Activated T-cell treated with anti-CD3 and anti-CD28 coated beads, Interleukin-2, amount 50 U/mL, for 4 hours (primary cell): ENCODE results near the gene DND1. TPM values are rescaled to one million over a fixed set of nuclear protein-coding genes. Genes with fewer than 3 reads are reported as not detected.
"Not testable (repeated sequence)": the region's sequence is repeated elsewhere in the genome, so short reads cannot be mapped to it uniquely, and the experiment has no call there.

Experiments
- ATAC-seq, 2 donors: fragments of 200-7000 bp; cut with Tn5 transposase; one replicate each; pipeline ENCODE4 v1.10.0; 2021
- DNase-seq: peaks from one replicate; pipeline ENCODE4 v3.0.0-alpha.2; 2020
- H3K27me3 Mint-ChIP-seq: one replicate; pipeline ENCODE4 v1.8.0; 2021; ENCODE audit warnings: low read depth, mixed read lengths
- H3K36me3 Mint-ChIP-seq: one replicate; pipeline ENCODE4 v1.8.0; 2022; ENCODE audit warnings: mixed read lengths; ENCODE audit not compliant: insufficient read depth
- H3K4me1 Mint-ChIP-seq: one replicate; pipeline ENCODE4 v1.8.0; 2021; ENCODE audit warnings: low read depth, mixed read lengths
- H3K4me3 Mint-ChIP-seq: one replicate; pipeline ENCODE4 v1.8.0; 2021; ENCODE audit warnings: mild to moderate bottlenecking, moderate library complexity, mixed read lengths
- H3K9me3 Mint-ChIP-seq: one replicate; pipeline ENCODE4 v1.8.0; 2021; ENCODE audit warnings: mixed read lengths
- total RNA-seq, 3 donors: library from RNA; stranded (reverse); gene quantifications; one replicate each; pipeline ENCODE4 v1.2.1, GENCODE V29; 2021

DND1 gene
- total RNA-seq, result 1 to 10 TPM; 3.1 to 5.6 (median 4.5) TPM

DNA sequence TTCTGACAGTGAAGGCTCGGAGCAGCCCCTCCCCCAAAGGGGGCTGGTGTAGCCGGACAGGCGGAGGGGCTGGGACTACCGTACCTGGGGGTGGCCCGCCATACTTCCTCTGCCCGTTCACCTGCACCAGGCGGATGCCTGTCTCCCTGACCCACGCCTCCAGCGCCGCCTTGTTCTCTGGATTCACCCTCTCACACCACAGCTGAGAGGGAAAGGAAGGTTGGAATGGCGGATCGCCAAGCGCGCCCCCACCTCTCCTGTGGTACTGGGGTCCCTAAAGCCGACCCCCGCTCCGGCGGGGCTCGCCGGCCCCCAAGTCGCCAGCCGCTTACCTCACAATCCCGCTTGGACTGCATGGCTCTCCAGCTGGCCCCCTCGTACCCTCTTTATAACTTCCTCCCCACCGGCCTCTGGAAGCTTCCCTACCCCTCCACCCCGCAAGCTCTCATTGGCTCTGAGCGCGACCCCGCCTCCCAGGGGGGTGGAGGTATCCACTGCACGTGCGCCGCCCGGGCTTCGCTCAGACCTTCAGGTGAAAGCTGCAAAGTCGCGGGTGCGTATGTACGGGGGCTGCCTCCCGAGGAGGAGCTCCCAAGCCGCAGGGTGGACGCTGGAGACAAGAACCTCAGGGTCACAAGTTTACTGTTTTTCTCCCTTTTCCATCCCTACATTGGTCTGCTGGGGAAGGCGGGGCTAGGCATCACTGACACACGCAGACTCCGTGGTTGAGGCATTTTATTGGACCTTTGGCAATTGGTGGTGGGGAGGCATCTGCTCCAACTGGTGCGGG is at the start of gene DND1:
DND1 (minus strand) TSS at position 390 of the 790 bp plus-strand sequence; CDS start at position 356, 34 bp downstream.
- Mint-ChIP-seq H3K36me3 (peaks cover 52% of the 10 kb centered on the region), H3K4me3 (no peak within 1 kb of the TSS), H3K27me3 (no peaks in the 10 kb centered on the region), H3K9me3 (no peaks in the 10 kb centered on the region), H3K4me1 (no peaks in the 10 kb centered on the region)
- no peak for ATAC-seq
- no peak for DNase-seq

DNA sequence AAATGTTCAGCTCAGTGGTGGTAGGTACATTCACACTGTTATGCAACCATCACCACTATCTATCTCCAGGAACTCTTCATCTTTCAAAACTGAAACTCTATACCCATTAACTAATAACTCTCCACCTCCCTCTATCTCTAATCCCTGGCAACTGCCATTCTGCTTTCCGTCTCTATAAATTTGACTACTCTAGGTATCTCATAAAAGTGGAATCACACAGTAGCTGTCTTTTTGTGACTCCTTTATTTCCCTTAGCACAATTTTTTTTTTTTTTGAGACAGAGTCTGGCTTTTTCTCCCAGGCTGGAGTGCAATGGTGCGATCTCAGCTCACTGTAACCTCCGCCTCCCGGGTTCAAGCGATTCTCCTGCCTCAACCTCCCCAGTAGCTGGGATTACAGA is 48.0 kb upstream of the DND1 start:
- H3K9me3 Mint-ChIP-seq, H3K4me1 Mint-ChIP-seq, ATAC-seq, DNase-seq, H3K36me3 Mint-ChIP-seq, H3K4me3 Mint-ChIP-seq: not testable (repeated sequence)
- H3K27me3 Mint-ChIP-seq, result peaks cover 15% of the 10 kb centered on the region

DNA sequence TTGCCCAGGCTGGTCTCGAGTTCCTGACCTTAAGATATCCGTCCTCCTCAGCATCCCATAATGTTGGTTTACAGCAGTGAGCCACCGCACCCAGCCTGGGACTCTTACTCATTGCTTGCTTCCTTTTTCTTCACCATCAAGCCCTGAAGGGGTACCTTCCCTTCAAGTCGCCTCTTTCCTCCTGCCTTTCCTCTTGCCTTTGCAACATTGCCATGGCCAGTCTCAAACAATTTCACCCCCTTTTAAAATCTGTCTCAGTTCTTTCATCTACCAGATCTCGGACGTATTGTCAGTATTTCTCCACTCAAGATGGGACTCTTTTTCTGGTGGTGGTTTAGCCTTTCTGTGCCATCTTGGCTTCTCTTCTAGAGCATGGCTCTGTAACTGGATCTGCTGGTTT is 47.4 kb upstream of the DND1 start:
- H3K36me3 Mint-ChIP-seq, DNase-seq, H3K4me3 Mint-ChIP-seq, ATAC-seq, H3K9me3 Mint-ChIP-seq, H3K4me1 Mint-ChIP-seq: not testable (repeated sequence)
- H3K27me3 Mint-ChIP-seq, result peaks cover 10% of the 10 kb centered on the region

DNA sequence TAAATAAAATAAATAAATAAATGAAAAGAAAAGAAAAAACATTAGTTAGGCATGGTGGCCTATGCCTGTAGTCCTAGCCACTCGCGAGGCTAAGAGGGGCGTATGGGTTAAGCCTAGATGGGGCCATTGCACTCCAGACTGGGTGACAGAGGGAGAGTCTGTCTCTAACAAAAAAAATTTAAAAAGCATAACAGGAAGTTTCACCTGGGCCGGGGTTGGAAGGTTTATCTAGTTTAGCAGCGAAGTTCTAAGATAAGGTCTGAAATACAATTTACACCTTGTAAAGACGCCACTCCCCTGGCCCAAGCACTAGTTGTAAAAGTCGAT is 44.9 kb upstream of the DND1 start:
- DNase-seq, result no peak
- H3K27me3 Mint-ChIP-seq, result peaks cover 4% of the 10 kb centered on the region
- H3K36me3 Mint-ChIP-seq, result no peaks in the 10 kb centered on the region
- peaks cover 4% of the 10 kb centered on the region for H3K4me1 Mint-ChIP-seq
- no peaks in the 10 kb centered on the region for H3K9me3 Mint-ChIP-seq
- ATAC-seq, result no peak
- no peak overlapping the region for H3K4me3 Mint-ChIP-seq

DNA sequence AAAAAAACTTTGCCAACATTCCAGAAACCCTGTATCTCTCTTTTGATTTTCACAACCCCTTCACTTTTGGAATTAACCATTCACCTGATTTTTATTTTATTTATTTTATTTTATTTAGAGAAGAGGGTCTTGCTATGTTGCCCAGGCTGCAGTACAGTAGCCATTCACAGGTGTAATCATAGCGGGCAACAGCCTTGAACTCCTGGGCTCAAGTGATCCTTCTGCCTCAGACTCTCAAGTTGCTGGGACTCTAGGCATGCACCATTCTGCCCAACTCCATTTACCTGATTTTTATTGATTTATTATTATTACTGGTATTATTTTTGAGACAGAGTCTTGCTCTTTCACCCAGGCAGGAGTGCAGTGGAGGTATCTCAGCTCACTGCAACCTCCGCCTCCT is 42.9 kb upstream of the DND1 start:
- DNase-seq, H3K9me3 Mint-ChIP-seq, H3K4me3 Mint-ChIP-seq, ATAC-seq, H3K27me3 Mint-ChIP-seq, H3K36me3 Mint-ChIP-seq: not testable (repeated sequence)
- H3K4me1 Mint-ChIP-seq, result peaks cover 15% of the 10 kb centered on the region

DNA sequence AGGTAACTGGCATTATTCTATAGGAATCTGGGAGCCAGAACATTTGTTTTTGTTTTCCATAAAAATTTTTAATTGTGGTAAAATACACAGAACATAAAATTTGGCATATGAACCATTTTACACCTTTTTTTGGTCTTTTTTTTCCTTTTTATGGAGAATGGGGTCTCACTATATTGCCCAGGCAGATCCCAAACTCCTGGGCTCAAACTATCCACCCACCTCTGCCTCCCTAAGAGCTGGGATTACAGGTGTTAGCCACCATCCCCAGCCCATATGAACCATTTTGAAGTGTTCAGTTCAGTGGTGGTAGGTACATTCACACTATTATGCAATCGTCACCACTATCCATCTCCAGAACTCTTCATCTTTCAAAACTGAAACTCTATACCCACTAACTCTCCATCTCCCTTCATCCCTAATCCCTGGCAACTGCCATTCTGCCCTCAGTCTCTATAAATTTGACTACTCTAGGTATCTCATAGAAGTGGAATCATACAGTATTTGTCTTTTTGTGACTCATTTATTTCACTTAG is 40.3 kb upstream of the DND1 start:
- DNase-seq (no peak), ATAC-seq (no peak)
- Mint-ChIP-seq H3K4me1 (peaks cover 23% of the 10 kb centered on the region), H3K27me3 (no peaks in the 10 kb centered on the region), H3K4me3 (peak overlapping the region; percentile 16), H3K9me3 (no peaks in the 10 kb centered on the region), H3K36me3 (no peaks in the 10 kb centered on the region)

DNA sequence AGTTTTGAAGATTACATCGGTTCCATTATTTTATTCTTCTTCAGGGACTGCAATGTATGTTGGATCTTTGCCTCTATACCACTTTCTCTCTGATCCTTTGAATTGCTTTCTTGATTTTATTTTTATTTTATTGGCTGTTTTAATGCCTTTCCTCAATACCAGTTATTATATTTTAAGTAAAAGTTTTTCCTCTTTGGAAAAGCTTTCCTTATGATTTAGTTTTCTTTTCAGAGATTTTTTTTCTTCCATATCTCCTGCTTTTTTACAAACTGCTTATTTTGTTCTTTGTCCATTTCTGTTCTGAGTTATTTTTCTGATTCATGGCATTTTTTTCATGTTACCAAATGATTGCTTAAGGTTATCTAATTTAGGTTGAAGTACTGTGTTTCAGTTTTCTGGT is 38.4 kb upstream of the DND1 start:
- DNase-seq (no peak), ATAC-seq (no peak)
- Mint-ChIP-seq H3K4me3 (peak overlapping the region; percentile 91), H3K9me3 (no peaks in the 10 kb centered on the region), H3K27me3 (no peaks in the 10 kb centered on the region), H3K4me1 (peaks cover 23% of the 10 kb centered on the region), H3K36me3 (no peaks in the 10 kb centered on the region)

DNA sequence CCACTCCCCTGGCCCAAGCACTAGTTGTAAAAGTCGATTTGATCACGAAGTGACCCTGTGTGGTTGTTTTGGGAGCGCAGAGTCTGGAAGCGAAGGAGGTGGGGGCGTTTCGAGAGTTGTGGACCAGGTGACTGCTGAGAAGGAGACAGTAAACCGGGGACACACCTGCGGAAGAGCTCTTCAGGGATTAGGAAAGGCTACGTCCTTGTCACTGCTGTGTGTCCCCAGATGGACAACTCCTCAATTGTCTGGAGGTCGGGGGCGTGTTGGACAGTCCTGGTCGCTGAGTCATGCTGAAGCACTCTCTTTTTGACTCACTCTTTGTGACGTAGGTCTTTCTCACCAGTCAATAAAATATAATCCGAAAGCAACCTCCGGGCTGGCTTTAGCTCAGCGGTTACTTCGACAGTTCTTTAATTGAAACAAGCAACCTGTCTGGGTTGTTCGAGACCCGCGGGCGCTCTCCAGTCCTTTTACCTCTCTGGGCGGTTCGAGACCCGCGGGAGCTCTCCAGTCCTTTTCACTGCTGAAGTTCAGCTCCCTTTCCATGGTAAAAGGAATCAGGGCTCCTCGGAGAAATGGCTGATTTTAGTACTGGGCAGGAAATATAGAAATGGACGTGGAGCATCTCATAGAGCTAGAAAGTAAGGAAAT is 37.6 kb upstream of the DND1 start:
- Mint-ChIP-seq H3K4me3 (peak overlapping the region; percentile 91), H3K27me3 (no peaks in the 10 kb centered on the region), H3K4me1 (peaks cover 23% of the 10 kb centered on the region), H3K9me3 (no peaks in the 10 kb centered on the region), H3K36me3 (peaks cover 3% of the 10 kb centered on the region)
- DNase-seq (peak; percentile 90), ATAC-seq (peak; percentile 96 to 97)

DNA sequence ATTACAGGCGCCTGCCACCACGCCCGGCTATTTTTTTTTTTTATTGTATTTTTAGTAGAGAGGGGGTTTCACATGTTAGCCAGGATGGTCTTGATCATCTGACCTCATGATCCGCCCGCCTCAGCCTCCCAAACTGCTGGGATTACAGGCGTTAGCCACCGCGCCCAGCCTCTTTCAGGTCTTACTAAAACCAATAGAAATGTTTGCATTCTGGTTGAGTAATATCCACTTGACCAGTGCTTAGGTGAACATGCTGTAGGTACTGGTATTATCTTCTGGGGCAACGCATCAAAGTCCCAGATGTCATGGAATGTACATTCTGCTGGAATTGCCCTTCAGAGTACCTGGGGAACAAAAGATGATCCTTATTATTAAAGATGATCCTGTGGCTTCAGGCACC is 35.4 kb upstream of the DND1 start:
- not testable (repeated sequence) for ATAC-seq, DNase-seq, H3K27me3 Mint-ChIP-seq, H3K4me3 Mint-ChIP-seq, H3K9me3 Mint-ChIP-seq
- Mint-ChIP-seq H3K36me3 (peaks cover 18% of the 10 kb centered on the region), H3K4me1 (peaks cover 22% of the 10 kb centered on the region)

DNA sequence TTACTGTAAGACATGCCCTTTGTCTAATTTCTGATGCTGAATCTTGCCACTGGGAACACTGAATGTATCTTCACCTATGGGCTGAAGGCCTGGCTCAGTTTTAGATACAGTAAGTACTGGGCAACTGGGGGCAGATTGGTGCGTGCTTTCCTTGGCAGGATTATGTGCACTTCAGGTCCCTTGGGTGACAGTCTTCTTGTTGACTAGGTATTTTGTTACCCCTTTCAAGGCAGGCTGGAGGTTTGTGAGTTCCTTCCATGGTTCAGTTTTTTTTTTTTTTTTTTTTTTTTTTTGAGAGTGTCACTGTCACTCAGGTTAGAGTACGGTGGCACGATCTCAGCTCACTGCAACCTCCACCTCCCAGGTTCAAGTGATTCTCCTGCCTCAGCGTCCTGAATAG is 34.4 kb upstream of the DND1 start:
- Mint-ChIP-seq H3K36me3 (peaks cover 24% of the 10 kb centered on the region), H3K9me3 (no peaks in the 10 kb centered on the region), H3K27me3 (no peaks in the 10 kb centered on the region), H3K4me3 (no peak overlapping the region), H3K4me1 (peaks cover 17% of the 10 kb centered on the region)
- DNase-seq (no peak), ATAC-seq (no peak)

DNA sequence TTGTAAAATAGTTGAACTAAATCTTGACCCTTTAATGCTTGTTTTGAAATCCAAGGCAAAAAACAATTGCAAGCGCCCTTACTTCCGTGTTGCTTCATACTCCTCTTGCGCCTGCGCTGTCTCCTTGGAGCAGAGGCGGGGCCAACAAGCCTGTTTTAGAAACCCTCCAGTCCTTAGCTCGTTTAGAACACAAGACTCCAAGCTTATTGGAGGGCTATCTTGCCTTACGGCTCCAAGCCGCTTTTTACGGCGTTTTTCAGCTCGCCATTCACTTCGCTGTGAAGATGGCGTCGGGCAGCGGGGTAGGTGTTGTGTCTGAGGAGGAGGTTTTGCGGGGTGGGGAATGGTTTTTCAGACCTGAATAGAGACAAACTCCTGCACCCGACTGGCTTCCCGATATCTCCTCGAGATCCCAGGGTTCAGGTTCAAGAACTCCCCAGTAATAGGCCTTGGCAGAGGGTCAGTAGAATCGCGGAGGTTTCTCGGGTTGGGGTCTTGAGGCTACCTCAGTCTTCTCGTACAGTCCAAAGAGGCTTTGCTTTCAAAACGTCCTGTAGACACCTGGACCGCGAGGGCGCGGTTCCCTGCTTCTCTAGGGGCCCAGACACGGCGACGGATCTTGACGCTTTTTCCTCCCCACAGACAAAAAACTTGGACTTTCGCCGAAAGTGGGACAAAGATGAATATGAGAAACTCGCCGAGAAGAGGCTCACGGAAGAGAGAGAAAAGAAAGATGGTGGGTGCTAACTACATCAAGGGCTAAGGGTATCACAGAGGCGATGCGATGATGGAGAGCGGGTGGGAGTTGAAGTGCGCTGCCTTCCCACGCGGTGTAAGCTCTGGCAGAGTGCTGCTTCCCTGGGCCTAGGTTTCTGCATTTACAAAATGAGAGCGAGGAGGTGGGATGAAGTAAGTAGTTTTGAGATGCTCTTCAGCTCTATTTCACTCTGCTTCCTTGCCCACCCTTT is 27.1 kb upstream of the DND1 start, which contains the start of gene ZMAT2:
ZMAT2 (plus strand) TSS at position 271 of the 968 bp plus-strand sequence; CDS start at position 285, 14 bp downstream.
- H3K4me3 Mint-ChIP-seq, result peak within 1 kb of the TSS; percentile 99

DNA sequence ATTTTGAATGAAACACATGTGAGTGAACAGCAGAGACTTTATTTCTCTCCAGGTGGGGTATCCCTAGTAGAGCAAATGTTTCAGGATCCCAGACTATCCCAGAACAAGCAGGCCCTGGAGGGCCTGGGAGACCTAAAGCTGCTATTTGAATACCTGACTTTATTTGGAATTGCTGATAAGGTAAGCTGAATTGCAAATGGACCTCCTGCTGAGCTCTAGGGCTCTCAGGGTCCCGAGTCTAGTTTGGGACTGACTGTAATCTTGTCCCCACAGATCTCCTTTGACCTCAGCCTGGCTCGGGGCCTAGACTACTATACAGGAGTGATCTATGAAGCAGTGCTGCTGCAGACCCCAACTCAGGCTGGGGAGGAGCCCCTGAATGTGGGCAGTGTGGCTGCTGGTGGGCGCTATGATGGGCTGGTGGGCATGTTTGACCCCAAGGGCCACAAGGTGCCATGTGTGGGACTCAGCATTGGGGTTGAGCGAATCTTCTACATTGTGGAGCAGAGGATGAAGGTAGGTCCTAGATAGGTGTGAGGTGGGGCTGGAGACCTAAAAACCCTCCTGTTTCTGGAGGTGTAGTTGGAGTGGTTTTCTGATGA is 23.6 kb upstream of the DND1 start:
- ATAC-seq (no peak), DNase-seq (no peak)
- no peak overlapping the region for H3K4me3 Mint-ChIP-seq
- no peaks in the 10 kb centered on the region for H3K9me3 Mint-ChIP-seq
- no peaks in the 10 kb centered on the region for H3K27me3 Mint-ChIP-seq
- peaks cover 32% of the 10 kb centered on the region for H3K4me1 Mint-ChIP-seq
- H3K36me3 Mint-ChIP-seq, result peaks cover 41% of the 10 kb centered on the region

More for the DNA sequence above, 27.1 kb upstream of the DND1 start, which contains the start of gene ZMAT2:
- DNase-seq, result peak; percentile 85
- Mint-ChIP-seq H3K36me3 (peaks cover 56% of the 10 kb centered on the region), H3K27me3 (no peaks in the 10 kb centered on the region), H3K4me1 (peaks cover 26% of the 10 kb centered on the region), H3K9me3 (no peaks in the 10 kb centered on the region)
- ATAC-seq, result peak; percentile 97 to 98

DNA sequence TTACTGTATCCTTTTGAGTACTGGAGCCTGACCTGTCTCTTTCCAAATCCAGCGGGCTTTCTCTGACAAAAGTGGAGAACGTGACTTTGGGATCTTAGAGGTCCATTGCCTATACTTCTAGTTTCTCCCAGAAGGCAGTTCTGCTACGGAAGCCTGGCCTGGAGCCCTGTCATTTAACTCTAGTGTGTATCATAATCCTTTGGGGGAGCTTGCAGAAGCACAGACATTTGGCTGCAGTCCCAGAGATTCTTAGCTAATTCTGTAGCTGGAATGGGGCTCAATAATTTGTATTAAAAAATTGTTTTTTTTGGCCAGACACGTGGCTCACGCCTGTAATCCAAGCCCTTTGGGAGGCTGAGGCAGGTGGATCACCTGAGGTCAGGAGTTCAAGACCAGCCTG is 20.9 kb upstream of the DND1 start:
- no peak for ATAC-seq

More for the DNA sequence above, 20.9 kb upstream of the DND1 start:
- H3K36me3 Mint-ChIP-seq, result peaks cover 42% of the 10 kb centered on the region
- no peaks in the 10 kb centered on the region for H3K27me3 Mint-ChIP-seq
- DNase-seq, result no peak
- H3K4me3 Mint-ChIP-seq, result no peak overlapping the region
- H3K4me1 Mint-ChIP-seq, result peaks cover 34% of the 10 kb centered on the region
- H3K9me3 Mint-ChIP-seq, result no peaks in the 10 kb centered on the region
